Mesenchymal stem cell (in vitro differentiated cells and primary cell): Measurements from ENCODE around the gene PAK5.

Experiments
- DNase-seq: peaks from one replicate; pipeline ENCODE4 v3.0.0-alpha.2; 2013
- H2AFZ ChIP-seq: one replicate; pipeline ENCODE4 v1.6.1; 2013; ENCODE audit warnings: low read depth, mild to moderate bottlenecking, control low read depth, inconsistent platforms, low read length, moderate library complexity
- H2AK5ac ChIP-seq: 2 replicates; pipeline ENCODE4 v1.6.1; 2013; ENCODE audit warnings: low read length, moderate library complexity, mild to moderate bottlenecking, inconsistent platforms; ENCODE audit not compliant: severe bottlenecking
- H2BK120ac ChIP-seq: one replicate; pipeline ENCODE4 v1.6.1; 2013; ENCODE audit warnings: low read depth, mild to moderate bottlenecking, inconsistent platforms, low read length, moderate library complexity
- H2BK12ac ChIP-seq, 2 experiments: one replicate each; pipeline ENCODE4 v1.6.1; 2013; ENCODE audit warnings: inconsistent platforms in 2 of 2, low read length in 2 of 2, mild to moderate bottlenecking in 2 of 2, moderate library complexity in 2 of 2, control low read depth in 1 of 2
- H2BK15ac ChIP-seq: one replicate; pipeline ENCODE4 v1.6.1; 2013; ENCODE audit warnings: mild to moderate bottlenecking, low read depth, inconsistent platforms; ENCODE audit not compliant: poor library complexity, severe bottlenecking
- H2BK5ac ChIP-seq: 2 replicates; pipeline ENCODE4 v1.6.1; 2013; ENCODE audit warnings: low read depth, mild to moderate bottlenecking, low read length, control low read depth, inconsistent platforms; ENCODE audit not compliant: poor library complexity, severe bottlenecking
- H3K14ac ChIP-seq, 2 experiments: one replicate each; pipeline ENCODE4 v1.6.1; 2013; ENCODE audit warnings: inconsistent platforms in 2 of 2, low read length in 2 of 2, control low read depth in 1 of 2, mild to moderate bottlenecking in 1 of 2, moderate library complexity in 1 of 2
- H3K18ac ChIP-seq, 2 experiments: one replicate each; pipeline ENCODE4 v1.6.1; 2013; ENCODE audit warnings: inconsistent platforms in 2 of 2, low read length in 2 of 2, control low read depth in 1 of 2, low read depth in 1 of 2, mild to moderate bottlenecking in 1 of 2
- H3K23ac ChIP-seq, 2 experiments: one replicate each; pipeline ENCODE4 v1.6.1; 2013; ENCODE audit warnings: inconsistent platforms in 2 of 2, low read length in 2 of 2, mild to moderate bottlenecking in 2 of 2, moderate library complexity in 2 of 2, control low read depth in 1 of 2
- H3K27ac ChIP-seq: 2 replicates; pipeline ENCODE4 v1.5.1; 2013; ENCODE audit warnings: mild to moderate bottlenecking, moderate library complexity, low read length, control low read depth, inconsistent platforms; ENCODE audit not compliant: poor library complexity, severe bottlenecking
- H3K27me3 ChIP-seq, 2 experiments: 2 replicates each; pipeline versions ENCODE4 v1.6.1 to v1.7.0; 2013; ENCODE audit warnings: low read length in 2 of 2, mild to moderate bottlenecking in 2 of 2, moderate library complexity in 2 of 2, control low read depth in 1 of 2, inconsistent platforms in 1 of 2; ENCODE audit not compliant: control insufficient read depth in 1 of 2, insufficient read depth in 1 of 2
- H3K36me3 ChIP-seq, 2 experiments: 2 replicates each; pipeline versions ENCODE4 v1.6.1 to v1.7.0; 2013; ENCODE audit warnings: low read length in 2 of 2, control low read depth in 1 of 2, inconsistent platforms in 1 of 2, low read depth in 1 of 2, mild to moderate bottlenecking in 1 of 2; ENCODE audit not compliant: insufficient read depth in 2 of 2, control insufficient read depth in 1 of 2
- H3K4ac ChIP-seq, 2 experiments: one replicate each; pipeline ENCODE4 v1.6.1; 2013; ENCODE audit warnings: inconsistent platforms in 2 of 2, low read length in 2 of 2, mild to moderate bottlenecking in 2 of 2, moderate library complexity in 2 of 2, control low read depth in 1 of 2, low read depth in 1 of 2
- H3K4me1 ChIP-seq: 2 replicates; pipeline ENCODE4 v1.6.1; 2013; ENCODE audit warnings: low read depth, low read length, control low read depth; ENCODE audit not compliant: control insufficient read depth, insufficient read depth
- H3K4me2 ChIP-seq: 2 replicates; pipeline ENCODE4 v1.6.1; 2013; ENCODE audit warnings: low read length, mild to moderate bottlenecking, inconsistent platforms; ENCODE audit not compliant: poor library complexity, severe bottlenecking
- H3K4me3 ChIP-seq, 2 experiments: 2 replicates each; pipeline versions ENCODE4 v1.5.1 to v1.7.0; 2013; ENCODE audit warnings: low read length in 2 of 2, mild to moderate bottlenecking in 2 of 2, control low read depth in 1 of 2, low read depth in 1 of 2; ENCODE audit not compliant: insufficient read depth in 1 of 2
- H3K79me1 ChIP-seq: replicated peaks from 2 replicates; pipeline ENCODE4 v1.6.1; 2013; ENCODE audit warnings: mild to moderate bottlenecking, control low read depth, low read length, inconsistent platforms; ENCODE audit not compliant: poor library complexity, severe bottlenecking
- H3K9ac ChIP-seq: 2 replicates; pipeline ENCODE4 v1.7.0; 2013; ENCODE audit warnings: mild to moderate bottlenecking, low read length, moderate library complexity
- H3K9me3 ChIP-seq: 2 replicates; pipeline ENCODE4 v1.7.0; 2013; ENCODE audit warnings: mild to moderate bottlenecking, low read length; ENCODE audit not compliant: control insufficient read depth
- H4K8ac ChIP-seq: one replicate; pipeline ENCODE4 v1.6.1; 2013; ENCODE audit warnings: inconsistent platforms, mild to moderate bottlenecking, low read length, moderate library complexity
- H4K91ac ChIP-seq: one replicate; pipeline ENCODE4 v1.6.1; 2013; ENCODE audit warnings: mild to moderate bottlenecking, low read length, inconsistent platforms
- WGBS: methylation state at CpG from one replicate; pipeline ENCODE4 v1.1.7; 2013; ENCODE audit warnings: mixed read lengths; 5-methylcytosine and 5-hydroxymethylcytosine counted together

Gene PAK5

DNA sequence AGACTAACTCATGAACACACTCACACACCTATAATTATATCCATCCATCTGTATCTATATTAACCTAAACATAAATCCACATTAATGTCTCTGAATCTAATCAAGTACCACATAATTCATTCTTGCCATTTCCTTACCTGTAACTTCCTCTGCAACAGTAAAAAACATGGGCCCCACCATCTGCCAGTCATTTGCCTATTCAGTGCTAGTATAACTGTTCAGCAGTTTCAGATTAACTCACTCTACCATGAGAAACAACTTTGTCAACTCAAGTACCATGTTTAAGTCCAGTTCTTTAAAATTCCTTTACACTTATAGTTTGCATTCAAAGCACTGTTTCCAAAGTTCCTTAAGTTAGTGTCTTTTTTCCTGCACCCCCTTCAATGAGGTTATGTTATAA is 255.7 kb downstream of the PAK5 start:
- Histone ChIP-seq H3K27me3 (peaks cover 0 to 3% of the 10 kb centered on the region in 2 experiments), H2BK120ac (no peak overlapping the region), H3K9me3 (no peaks in the 10 kb centered on the region), H3K4me2 (no peak overlapping the region), H3K9ac (no peak overlapping the region), H3K18ac (no peak overlapping the region), H3K27ac (no peak overlapping the region), H3K79me1 (no peaks in the 10 kb centered on the region), H2AK5ac (no peak overlapping the region), H3K14ac (no peak overlapping the region), H3K36me3 (no peaks in the 10 kb centered on the region), H3K4me1 (no peaks in the 10 kb centered on the region), H2BK5ac (no peak overlapping the region), H2BK12ac (no peak overlapping the region), H3K4ac (no peak overlapping the region), H3K23ac (no peak overlapping the region), H2BK15ac (no peak overlapping the region), H4K8ac (no peak overlapping the region), H2AFZ (no peak overlapping the region), H3K4me3 (no peak overlapping the region), H4K91ac (no peak overlapping the region)
- no peak for DNase-seq

- Histone ChIP-seq H3K27me3 (peaks cover 0 to 3% of the 10 kb centered on the region in 2 experiments), H2AK5ac (no peak overlapping the region), H3K14ac (no peak overlapping the region), H4K91ac (no peak overlapping the region), H2BK15ac (no peak overlapping the region), H3K9ac (no peak overlapping the region), H2BK5ac (no peak overlapping the region), H3K4me3 (no peak overlapping the region), H2BK12ac (no peak overlapping the region), H3K9me3 (no peaks in the 10 kb centered on the region), H3K27ac (no peak overlapping the region), H3K36me3 (no peaks in the 10 kb centered on the region), H4K8ac (no peak overlapping the region), H3K18ac (no peak overlapping the region), H3K4me2 (no peak overlapping the region), H3K79me1 (no peaks in the 10 kb centered on the region), H2AFZ (no peak overlapping the region), H2BK120ac (no peak overlapping the region), H3K23ac (no peak overlapping the region), H3K4ac (no peak overlapping the region), H3K4me1 (no peaks in the 10 kb centered on the region)
- WGBS = 67% methylated on average over 1 of the region's 5 CpGs
- DNase-seq = no peak
Observed at GRCh38 chr20:9582137-9582536, 256.7 kb downstream of the PAK5 start.

- Histone ChIP-seq H2BK12ac (no peak overlapping the region), H3K79me1 (no peaks in the 10 kb centered on the region), H4K8ac (no peak overlapping the region), H3K9ac (no peak overlapping the region), H2BK120ac (no peak overlapping the region), H2AK5ac (no peak overlapping the region), H3K9me3 (no peaks in the 10 kb centered on the region), H3K14ac (no peak overlapping the region), H3K36me3 (no peaks in the 10 kb centered on the region), H3K27ac (no peak overlapping the region), H4K91ac (no peak overlapping the region), H2BK15ac (no peak overlapping the region), H3K23ac (no peak overlapping the region), H3K4ac (no peak overlapping the region), H3K27me3 (peaks cover 4 to 6% of the 10 kb centered on the region in 2 experiments), H3K4me3 (no peak overlapping the region), H2AFZ (no peak overlapping the region), H3K4me1 (no peaks in the 10 kb centered on the region), H3K18ac (no peak overlapping the region), H3K4me2 (no peak overlapping the region), H2BK5ac (no peak overlapping the region)
- no peak for DNase-seq
- 95% methylated on average over 3 of the region's 4 CpGs for WGBS
Observed at GRCh38 chr20:9581509-9581908, 257.4 kb downstream of the PAK5 start.

- H3K79me1 ChIP-seq = no peaks in the 10 kb centered on the region
- no peak overlapping the region for H3K27ac ChIP-seq
- H3K9ac ChIP-seq = no peak overlapping the region
- no peak overlapping the region for H2BK120ac ChIP-seq
- H3K4me1 ChIP-seq = peaks cover under 1% of the 10 kb centered on the region
- no peak overlapping the region for H3K18ac ChIP-seq
- WGBS = no CpG with 5 or more reads among the region's 2 CpGs
- H2BK5ac ChIP-seq = no peak overlapping the region
- H2BK12ac ChIP-seq = no peak overlapping the region
- no peak overlapping the region for H4K8ac ChIP-seq
- no peak overlapping the region for H3K4me3 ChIP-seq
- DNase-seq = no peak
- H3K14ac ChIP-seq = no peak overlapping the region
- no peak overlapping the region for H3K4ac ChIP-seq
- no peak overlapping the region for H3K4me2 ChIP-seq
- H4K91ac ChIP-seq = no peak overlapping the region
- H2AFZ ChIP-seq = no peak overlapping the region
- H2AK5ac ChIP-seq = no peak overlapping the region
- peaks cover 16 to 21% of the 10 kb centered on the region in 2 experiments for H3K27me3 ChIP-seq
- no peaks in the 10 kb centered on the region for H3K9me3 ChIP-seq
- H3K23ac ChIP-seq = no peak overlapping the region
- no peak overlapping the region for H2BK15ac ChIP-seq
- no peaks in the 10 kb centered on the region for H3K36me3 ChIP-seq
Observed at GRCh38 chr20:9578594-9578993, 260.3 kb downstream of the PAK5 start.
